ENCODE measurements around the gene EEF1B2.
"Not testable (repeated sequence)": the region's sequence is repeated elsewhere in the genome, so short reads cannot be mapped to it uniquely, and the experiment has no call there.

The EEF1B2 gene

GRCh38 chr2:206158563-206159345, 941 bp upstream of the EEF1B2 start:
- H3K36me3 Mint-ChIP-seq: peaks cover 34% of the 10 kb centered on the region
- H3K4me3 Mint-ChIP-seq: peak overlapping the region; percentile 99
- peaks cover 52% of the 10 kb centered on the region for H3K4me1 Mint-ChIP-seq
- H3K9me3 Mint-ChIP-seq: no peaks in the 10 kb centered on the region
- H3K27ac Mint-ChIP-seq: peak overlapping the region; percentile 100
- H3K27me3 Mint-ChIP-seq: no peaks in the 10 kb centered on the region

- H3K36me3 Mint-ChIP-seq: peaks cover 38% of the 10 kb centered on the region
Measured at GRCh38 chr2:206160125-206160806, 571 bp downstream of the EEF1B2 start.

GRCh38 chr2:206160807-206161179, 1.1 kb downstream of the EEF1B2 start:
- H3K9me3 Mint-ChIP-seq: no peaks in the 10 kb centered on the region
- peak overlapping the region; percentile 100 for H3K27ac Mint-ChIP-seq
- H3K4me3 Mint-ChIP-seq: peak overlapping the region; percentile 99
- H3K4me1 Mint-ChIP-seq: peaks cover 50% of the 10 kb centered on the region
- no peaks in the 10 kb centered on the region for H3K27me3 Mint-ChIP-seq
- peaks cover 38% of the 10 kb centered on the region for H3K36me3 Mint-ChIP-seq

More at GRCh38 chr2:206160125-206160806, 571 bp downstream of the EEF1B2 start:
- H3K27me3 Mint-ChIP-seq: no peaks in the 10 kb centered on the region
- H3K9me3 Mint-ChIP-seq: no peaks in the 10 kb centered on the region
- peaks cover 50% of the 10 kb centered on the region for H3K4me1 Mint-ChIP-seq
- H3K4me3 Mint-ChIP-seq: peak overlapping the region; percentile 99
- H3K27ac Mint-ChIP-seq: peak overlapping the region; percentile 100

GRCh38 chr2:206162401-206162800, 2.7 kb downstream of the EEF1B2 start:
- not testable (repeated sequence) for H3K27me3 Mint-ChIP-seq, H3K9me3 Mint-ChIP-seq
- Mint-ChIP-seq H3K36me3 (peaks cover 43% of the 10 kb centered on the region), H3K27ac (peak overlapping the region; percentile 48), H3K4me1 (peaks cover 41% of the 10 kb centered on the region), H3K4me3 (peak overlapping the region; percentile 99)

- H3K27ac Mint-ChIP-seq: peak overlapping the region; percentile 48
- no peaks in the 10 kb centered on the region for H3K27me3 Mint-ChIP-seq
- H3K36me3 Mint-ChIP-seq: peaks cover 42% of the 10 kb centered on the region
- no peaks in the 10 kb centered on the region for H3K9me3 Mint-ChIP-seq
- peak overlapping the region; percentile 99 for H3K4me3 Mint-ChIP-seq
- peaks cover 34% of the 10 kb centered on the region for H3K4me1 Mint-ChIP-seq
Measured at GRCh38 chr2:206163251-206163880, 3.7 kb downstream of the EEF1B2 start.

- Mint-ChIP-seq H3K27ac (no peak overlapping the region), H3K36me3 (peaks cover 43% of the 10 kb centered on the region), H3K4me3 (peak overlapping the region; percentile 36), H3K4me1 (peaks cover 33% of the 10 kb centered on the region), H3K27me3 (no peaks in the 10 kb centered on the region), H3K9me3 (no peaks in the 10 kb centered on the region)
Measured at GRCh38 chr2:206164261-206164862, 4.7 kb downstream of the EEF1B2 start.

- H3K27me3 Mint-ChIP-seq, H3K4me3 Mint-ChIP-seq, H3K27ac Mint-ChIP-seq, H3K9me3 Mint-ChIP-seq, H3K4me1 Mint-ChIP-seq: not testable (repeated sequence)
- H3K36me3 Mint-ChIP-seq: peaks cover 19% of the 10 kb centered on the region
Measured at GRCh38 chr2:206168230-206168629, 8.5 kb downstream of the EEF1B2 start.

- H3K27me3 Mint-ChIP-seq, H3K9me3 Mint-ChIP-seq, H3K4me3 Mint-ChIP-seq, H3K27ac Mint-ChIP-seq, H3K36me3 Mint-ChIP-seq, H3K4me1 Mint-ChIP-seq: not testable (repeated sequence)
Measured at GRCh38 chr2:206171624-206172397, 12.1 kb downstream of the EEF1B2 start.

- no peaks in the 10 kb centered on the region for H3K4me1 Mint-ChIP-seq
- peaks cover 5% of the 10 kb centered on the region for H3K36me3 Mint-ChIP-seq
- no peak overlapping the region for H3K4me3 Mint-ChIP-seq
- no peak overlapping the region for H3K27ac Mint-ChIP-seq
- no peaks in the 10 kb centered on the region for H3K9me3 Mint-ChIP-seq
- no peaks in the 10 kb centered on the region for H3K27me3 Mint-ChIP-seq
Measured at GRCh38 chr2:206173147-206173546, 13.5 kb downstream of the EEF1B2 start.

- Mint-ChIP-seq H3K36me3 (no peaks in the 10 kb centered on the region), H3K4me1 (no peaks in the 10 kb centered on the region), H3K9me3 (no peaks in the 10 kb centered on the region), H3K27me3 (no peaks in the 10 kb centered on the region), H3K27ac (no peak overlapping the region), H3K4me3 (no peak overlapping the region)
Measured at GRCh38 chr2:206176121-206176520, 16.4 kb downstream of the EEF1B2 start.

- H3K27me3 Mint-ChIP-seq: no peaks in the 10 kb centered on the region
- H3K4me3 Mint-ChIP-seq: no peak overlapping the region
- H3K27ac Mint-ChIP-seq: no peak overlapping the region
- H3K4me1 Mint-ChIP-seq: no peaks in the 10 kb centered on the region
- H3K36me3 Mint-ChIP-seq: no peaks in the 10 kb centered on the region
- H3K9me3 Mint-ChIP-seq: no peaks in the 10 kb centered on the region
Measured at GRCh38 chr2:206176901-206177300, 17.2 kb downstream of the EEF1B2 start.

GRCh38 chr2:206181526-206181925, 21.8 kb downstream of the EEF1B2 start:
- not testable (repeated sequence) for H3K4me1 Mint-ChIP-seq, H3K27me3 Mint-ChIP-seq, H3K9me3 Mint-ChIP-seq, H3K4me3 Mint-ChIP-seq, H3K27ac Mint-ChIP-seq, H3K36me3 Mint-ChIP-seq

GRCh38 chr2:206189691-206190090, 30.0 kb downstream of the EEF1B2 start:
- no peaks in the 10 kb centered on the region for H3K27me3 Mint-ChIP-seq
- H3K27ac Mint-ChIP-seq: no peak overlapping the region
- H3K4me1 Mint-ChIP-seq: no peaks in the 10 kb centered on the region
- no peaks in the 10 kb centered on the region for H3K36me3 Mint-ChIP-seq
- H3K9me3 Mint-ChIP-seq: no peaks in the 10 kb centered on the region
- no peak overlapping the region for H3K4me3 Mint-ChIP-seq

GRCh38 chr2:206190111-206190510, 30.4 kb downstream of the EEF1B2 start:
- no peaks in the 10 kb centered on the region for H3K4me1 Mint-ChIP-seq
- peaks cover 2% of the 10 kb centered on the region for H3K27me3 Mint-ChIP-seq
- no peaks in the 10 kb centered on the region for H3K36me3 Mint-ChIP-seq
- no peak overlapping the region for H3K27ac Mint-ChIP-seq
- no peaks in the 10 kb centered on the region for H3K9me3 Mint-ChIP-seq
- no peak overlapping the region for H3K4me3 Mint-ChIP-seq

- H3K4me1 Mint-ChIP-seq: no peaks in the 10 kb centered on the region
Measured at GRCh38 chr2:206190689-206191088, 31.0 kb downstream of the EEF1B2 start.

More at GRCh38 chr2:206190689-206191088, 31.0 kb downstream of the EEF1B2 start:
- no peaks in the 10 kb centered on the region for H3K9me3 Mint-ChIP-seq
- H3K27me3 Mint-ChIP-seq: peaks cover 2% of the 10 kb centered on the region
- H3K27ac Mint-ChIP-seq: no peak overlapping the region
- no peak overlapping the region for H3K4me3 Mint-ChIP-seq
- H3K36me3 Mint-ChIP-seq: no peaks in the 10 kb centered on the region

All from activated naive CD4-positive, alpha-beta T cell treated with anti-CD3 and anti-CD28 coated beads, Interleukin-2, amount 50 U/mL, for 24 hours (primary cell).